Adrenal gland (tissue), 5 donors: ENCODE data around the gene LNPK.

Experiments
- POLR2A ChIP-seq, 2 donors: fragments of 450-650 bp; IDR thresholded peaks; one replicate each; pipeline ENCODE4 v1.6.1; 2017; ENCODE audit warnings: antibody characterized with exemption in 2 of 2, mild to moderate bottlenecking in 2 of 2, moderate library complexity in 1 of 2
- TF ChIP-seq, protein P1 (sequence below), 6 experiments: fragments of 450-650 bp in 4 of 6; fragments of 200-600 bp in 2 of 6; sonication (generic) in 1 of 6; IDR thresholded peaks; 1 replicate in 5 of 6; 2 replicates in 1 of 6; pipeline versions ENCODE4 v1.5.1 to v1.8.0; 2016 to 2021; ENCODE audit warnings: antibody characterized with exemption in 6 of 6, mild to moderate bottlenecking in 2 of 6, moderate library complexity in 1 of 6
- donor health status: DM: no; HTN: no; CAD: no.

DNA sequence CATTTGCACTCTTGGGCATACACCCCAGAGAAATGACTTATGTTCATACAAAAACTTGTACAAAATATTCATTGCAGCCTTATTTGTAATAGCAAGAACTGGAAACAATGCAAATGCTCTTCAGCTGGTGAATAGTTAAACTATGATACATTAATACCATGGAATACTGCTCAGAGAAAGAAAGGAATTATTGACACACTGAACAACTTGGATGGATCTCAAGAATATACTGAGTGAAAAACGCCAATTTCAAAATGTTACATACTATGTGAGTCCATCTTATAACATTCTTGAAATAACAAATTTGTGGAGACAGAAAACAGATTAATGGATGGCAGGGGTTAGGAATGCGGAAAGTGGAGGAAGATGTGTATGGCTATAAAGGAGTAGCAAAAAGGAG is 17.2 kb downstream of the LNPK start:
- TF ChIP-seq, protein P1, sequence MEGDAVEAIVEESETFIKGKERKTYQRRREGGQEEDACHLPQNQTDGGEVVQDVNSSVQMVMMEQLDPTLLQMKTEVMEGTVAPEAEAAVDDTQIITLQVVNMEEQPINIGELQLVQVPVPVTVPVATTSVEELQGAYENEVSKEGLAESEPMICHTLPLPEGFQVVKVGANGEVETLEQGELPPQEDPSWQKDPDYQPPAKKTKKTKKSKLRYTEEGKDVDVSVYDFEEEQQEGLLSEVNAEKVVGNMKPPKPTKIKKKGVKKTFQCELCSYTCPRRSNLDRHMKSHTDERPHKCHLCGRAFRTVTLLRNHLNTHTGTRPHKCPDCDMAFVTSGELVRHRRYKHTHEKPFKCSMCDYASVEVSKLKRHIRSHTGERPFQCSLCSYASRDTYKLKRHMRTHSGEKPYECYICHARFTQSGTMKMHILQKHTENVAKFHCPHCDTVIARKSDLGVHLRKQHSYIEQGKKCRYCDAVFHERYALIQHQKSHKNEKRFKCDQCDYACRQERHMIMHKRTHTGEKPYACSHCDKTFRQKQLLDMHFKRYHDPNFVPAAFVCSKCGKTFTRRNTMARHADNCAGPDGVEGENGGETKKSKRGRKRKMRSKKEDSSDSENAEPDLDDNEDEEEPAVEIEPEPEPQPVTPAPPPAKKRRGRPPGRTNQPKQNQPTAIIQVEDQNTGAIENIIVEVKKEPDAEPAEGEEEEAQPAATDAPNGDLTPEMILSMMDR (IDR thresholded peaks at IDR 0.05): no peak
- no peak for TF ChIP-seq POLR2A (IDR thresholded peaks at IDR 0.05)
